NCI-H345 treated with DMSO at 0.1 percent for 48 hours (cell line): ENCODE results near the gene DAAM2.

ENCODE experiments used
- DNase-seq: peaks from one replicate; lab custom pipeline; 2025; ENCODE audit not compliant: unreplicated experiment; lab: John Stamatoyannopoulos, UW

DAAM2 gene

DNA sequence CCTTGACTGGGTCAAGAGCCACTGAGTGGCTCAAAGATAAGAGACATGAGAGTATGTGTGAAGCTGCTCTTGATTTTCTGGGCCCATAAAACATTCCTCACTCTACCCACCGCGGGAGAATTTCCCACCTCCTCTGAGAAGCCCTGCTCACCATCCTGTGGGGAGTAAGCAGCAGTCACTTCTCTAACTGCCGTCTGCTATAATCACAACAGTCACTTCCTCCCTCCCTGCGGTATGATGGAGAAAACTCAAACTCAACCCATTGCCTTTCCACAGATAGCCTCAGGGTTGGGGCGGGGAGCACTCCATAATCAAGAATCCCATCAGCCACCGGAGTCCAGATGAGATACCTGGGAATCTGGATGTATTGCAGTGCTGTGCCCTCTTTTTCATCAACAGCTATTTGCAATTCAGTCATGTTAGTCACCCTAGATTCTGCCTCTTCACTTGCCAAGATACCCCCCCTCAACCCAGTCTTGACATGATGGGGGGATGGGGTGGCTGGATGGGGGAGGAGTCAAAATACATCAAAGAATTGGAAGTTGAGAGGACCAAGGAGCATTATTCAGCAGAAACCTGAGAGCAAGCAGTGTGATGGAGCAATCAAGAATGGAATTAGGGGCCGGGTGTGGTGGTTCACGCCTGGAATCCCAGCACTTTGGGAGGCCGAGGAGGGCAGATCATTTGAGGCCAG is 137.0 kb downstream of the DAAM2 start:
- no peak for DNase-seq

DNA sequence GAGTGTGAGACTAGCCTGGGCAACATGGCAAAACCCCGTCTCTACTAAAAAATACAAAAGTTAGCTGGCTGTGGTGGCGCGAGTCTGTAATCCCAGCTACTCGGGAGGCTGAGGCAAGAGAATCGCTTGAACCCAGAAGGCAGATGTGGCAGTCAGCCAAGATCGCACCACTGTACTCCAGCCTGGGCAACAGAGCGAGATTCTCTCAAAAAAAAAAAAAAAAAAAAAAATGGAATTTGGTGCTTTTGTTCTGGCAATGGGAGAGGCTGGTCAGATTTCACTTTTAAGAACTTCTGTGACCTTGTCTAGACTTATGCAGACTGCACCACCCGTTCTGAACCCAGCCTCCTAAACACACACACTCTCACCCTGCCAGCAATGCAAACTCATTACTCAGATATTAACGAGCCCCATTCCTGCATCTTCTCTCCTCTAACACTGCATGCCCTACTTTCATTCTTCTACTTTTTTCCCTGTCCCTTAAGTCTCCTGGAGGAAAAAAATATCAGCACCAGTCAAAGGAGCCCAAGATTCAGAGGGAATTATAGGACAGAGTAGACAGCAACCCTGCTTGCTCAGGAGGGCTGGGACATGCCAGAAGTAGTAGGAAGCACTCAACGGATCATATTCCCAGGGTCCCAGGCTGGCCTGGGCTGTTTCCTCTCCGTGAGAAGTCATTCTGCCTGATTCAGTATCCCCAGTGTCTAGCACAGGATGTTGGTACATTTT is 137.7 kb downstream of the DAAM2 start:
- no peak for DNase-seq

DNA sequence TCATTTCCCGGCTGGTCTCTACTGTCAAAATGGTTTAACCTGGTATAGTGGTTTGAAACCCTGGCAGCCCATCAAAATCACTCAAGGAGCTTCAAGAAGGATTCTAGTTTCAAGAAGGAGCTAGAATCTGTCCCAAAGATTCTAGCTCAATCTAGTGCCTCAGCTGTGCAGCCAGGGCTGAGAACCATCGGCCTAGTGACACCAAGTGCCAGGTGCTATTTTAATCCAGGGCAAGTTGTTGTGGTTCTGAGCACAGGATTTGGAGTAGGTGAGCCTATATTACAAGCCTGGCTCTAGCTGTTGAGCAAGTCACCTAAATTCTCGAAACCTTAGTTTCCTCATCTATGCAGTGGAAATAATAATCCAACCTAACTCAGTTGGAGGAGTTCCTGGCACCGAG is 138.4 kb downstream of the DAAM2 start:
- no peak for DNase-seq

DNA sequence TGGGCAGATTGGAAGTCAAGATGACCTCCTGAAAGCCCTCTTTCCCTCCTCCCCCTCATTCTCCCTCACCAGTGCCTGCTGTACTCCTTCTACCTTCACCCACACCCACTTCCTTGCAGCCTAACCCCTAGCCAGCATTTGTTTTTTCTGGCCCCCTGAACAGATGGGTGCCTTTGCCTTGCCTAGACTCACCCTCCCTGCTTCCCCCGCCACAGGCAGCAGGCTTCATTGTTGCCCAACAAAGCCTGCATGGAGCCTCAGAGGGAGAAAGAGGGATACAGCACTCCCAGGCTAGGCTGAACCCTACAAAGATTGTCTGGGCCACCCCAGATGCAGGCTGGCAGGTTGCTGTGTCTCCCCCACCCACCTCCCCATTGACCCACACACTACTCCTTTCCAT is 139.4 kb downstream of the DAAM2 start:
- no peak for DNase-seq

DNA sequence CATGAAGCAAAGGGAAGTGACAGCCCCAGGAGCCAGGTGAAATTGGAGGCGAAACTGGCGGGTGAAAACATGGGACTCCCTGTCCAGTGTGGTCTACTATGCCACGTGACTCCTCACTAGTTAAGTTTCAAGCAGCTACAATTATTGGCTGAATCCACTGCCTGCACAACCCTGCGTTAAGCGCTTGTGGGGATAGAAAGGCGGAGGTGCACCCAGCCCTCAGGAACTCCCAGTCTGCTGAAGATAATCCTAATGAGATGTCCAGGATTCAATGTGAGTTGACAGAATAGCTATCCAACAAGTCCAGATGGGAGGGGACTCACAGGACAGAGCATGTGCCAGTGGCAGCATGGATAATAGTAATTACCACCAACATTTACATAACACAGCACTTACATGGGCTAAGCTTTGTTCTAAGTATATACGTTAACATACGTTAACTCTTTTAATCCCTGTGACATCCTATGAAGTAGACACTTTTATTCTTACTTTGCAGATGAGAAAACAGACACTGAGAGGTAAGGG is 140.3 kb downstream of the DAAM2 start:
- no peak for DNase-seq

DNA sequence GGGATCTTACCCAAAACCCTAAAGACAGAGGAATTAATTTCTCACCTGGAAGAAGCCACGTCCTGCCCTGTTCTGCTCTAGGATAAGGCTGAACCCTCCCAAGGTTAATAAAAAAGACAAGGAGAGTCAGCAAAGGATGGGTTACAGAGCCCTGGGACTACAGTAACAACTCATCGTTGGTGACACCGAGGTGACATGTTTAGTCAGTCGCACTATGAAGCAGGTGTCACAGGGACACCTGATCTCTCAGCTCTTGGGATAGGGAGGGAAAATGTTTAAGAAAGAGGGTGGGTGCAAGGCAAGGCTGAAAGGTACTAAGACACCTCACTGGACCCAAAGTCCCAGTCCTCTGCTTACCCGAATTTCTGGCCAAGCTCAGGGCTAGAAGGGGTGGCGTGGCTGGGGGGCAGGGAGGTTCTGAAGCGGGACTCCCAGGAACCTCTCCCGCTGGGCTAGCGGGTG is 141.5 kb downstream of the DAAM2 start:
- DNase-seq = no peak

DNA sequence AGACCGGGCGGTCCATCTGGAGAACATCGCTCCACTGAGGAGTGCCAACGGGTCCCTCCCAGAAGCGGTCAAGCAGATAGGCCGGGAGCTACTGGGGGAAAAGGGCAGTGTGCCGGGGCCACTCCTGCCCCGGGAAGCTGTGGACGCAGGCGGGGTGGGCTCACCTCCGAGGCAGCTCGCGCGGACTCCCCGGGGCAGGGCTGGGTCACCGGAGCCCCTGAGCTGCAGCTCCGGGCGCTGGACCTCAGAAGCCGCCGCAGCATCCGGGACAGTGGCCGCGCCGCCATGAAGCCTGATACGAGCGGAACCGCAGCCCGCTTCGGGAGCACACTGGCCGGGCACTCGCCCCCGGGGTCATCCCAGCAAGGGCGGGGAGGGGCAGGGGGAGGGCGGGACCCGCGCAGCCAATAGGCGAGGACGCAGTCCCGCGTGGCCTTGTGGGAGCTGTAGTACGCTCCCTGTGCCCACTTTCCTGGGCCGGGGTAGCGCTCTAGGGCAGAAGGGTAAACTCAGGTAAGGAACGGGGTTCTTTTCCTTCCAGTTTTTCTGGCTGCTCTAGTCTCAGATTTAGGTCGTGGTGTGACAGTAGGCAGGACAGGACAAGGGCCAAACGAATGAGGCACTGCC is 142.1 kb downstream of the DAAM2 start, which contains the start of gene MOCS1:
Gene MOCS1 (minus strand): TSS at position 332 of the 627 bp plus-strand sequence. CDS start 45 bp downstream, at position 287.
- DNase-seq = no peak

DNA sequence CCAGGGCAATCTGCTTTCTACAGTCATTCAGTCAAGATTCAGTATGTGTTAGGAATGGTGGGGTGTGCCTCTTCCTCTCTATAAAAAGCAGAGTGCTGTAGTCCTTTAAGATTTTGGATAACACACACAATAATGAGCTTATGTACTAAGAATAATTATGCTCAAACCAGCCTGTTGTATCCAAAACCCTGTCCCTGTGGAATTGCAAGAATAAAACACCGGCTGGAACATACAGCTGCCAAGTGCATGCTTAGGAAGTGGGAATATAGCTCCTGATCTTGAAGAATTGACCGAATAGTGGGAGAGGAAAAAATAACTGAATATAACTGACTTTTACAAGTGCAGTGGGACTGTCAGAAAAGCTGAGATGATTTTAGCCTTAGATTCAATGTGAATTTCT is 143.1 kb downstream of the DAAM2 start:
- no peak for DNase-seq

DNA sequence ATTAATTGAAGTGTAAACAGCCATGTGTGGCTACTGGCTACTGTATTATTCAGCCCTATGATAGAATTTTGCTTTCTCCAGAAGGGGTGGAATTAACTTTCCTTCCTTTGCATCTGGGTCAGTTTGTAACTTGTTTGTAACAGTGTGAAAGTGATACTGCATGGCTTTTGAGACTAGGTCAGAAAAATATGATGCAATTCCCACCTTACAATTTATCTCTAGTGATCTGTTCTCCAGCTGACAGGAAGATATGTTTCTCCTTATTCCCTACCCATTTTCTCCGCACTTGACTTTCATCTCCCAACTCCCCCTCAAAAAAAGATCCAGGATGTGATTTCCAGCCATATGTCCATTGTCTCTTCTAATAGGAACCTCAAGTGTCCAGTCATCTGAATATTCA is 144.7 kb downstream of the DAAM2 start:
- DNase-seq = no peak

DNA sequence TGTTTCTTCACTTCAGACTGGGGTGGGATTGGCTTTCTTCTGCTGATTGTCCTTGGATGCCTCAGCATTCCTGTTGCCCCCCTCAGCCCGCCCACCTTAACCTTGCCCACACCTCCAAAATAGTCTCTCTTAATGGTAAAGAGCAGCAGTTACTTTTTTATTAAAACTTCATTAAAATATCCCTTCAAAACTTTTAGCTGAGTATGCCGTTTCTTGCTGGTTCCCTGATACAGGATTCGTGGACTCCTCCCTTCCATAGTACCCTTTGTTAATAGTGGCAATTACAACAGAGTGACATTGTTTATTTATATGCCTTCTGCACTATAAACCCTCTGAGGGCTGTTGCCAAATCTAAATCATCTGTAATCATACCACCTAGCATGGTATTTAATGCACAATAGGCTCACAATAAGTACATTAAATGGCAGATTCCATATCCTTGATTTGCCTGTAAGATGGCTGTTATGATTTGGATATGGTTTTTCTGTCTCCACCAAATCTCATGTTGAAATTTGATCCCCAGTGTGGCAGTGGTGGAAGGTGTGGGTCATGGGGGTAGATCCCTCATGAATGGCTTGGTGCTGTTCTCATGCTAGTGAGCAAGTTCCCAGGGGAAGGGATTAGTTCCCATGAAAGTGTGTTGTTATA is 145.6 kb downstream of the DAAM2 start:
- DNase-seq = no peak

DNA sequence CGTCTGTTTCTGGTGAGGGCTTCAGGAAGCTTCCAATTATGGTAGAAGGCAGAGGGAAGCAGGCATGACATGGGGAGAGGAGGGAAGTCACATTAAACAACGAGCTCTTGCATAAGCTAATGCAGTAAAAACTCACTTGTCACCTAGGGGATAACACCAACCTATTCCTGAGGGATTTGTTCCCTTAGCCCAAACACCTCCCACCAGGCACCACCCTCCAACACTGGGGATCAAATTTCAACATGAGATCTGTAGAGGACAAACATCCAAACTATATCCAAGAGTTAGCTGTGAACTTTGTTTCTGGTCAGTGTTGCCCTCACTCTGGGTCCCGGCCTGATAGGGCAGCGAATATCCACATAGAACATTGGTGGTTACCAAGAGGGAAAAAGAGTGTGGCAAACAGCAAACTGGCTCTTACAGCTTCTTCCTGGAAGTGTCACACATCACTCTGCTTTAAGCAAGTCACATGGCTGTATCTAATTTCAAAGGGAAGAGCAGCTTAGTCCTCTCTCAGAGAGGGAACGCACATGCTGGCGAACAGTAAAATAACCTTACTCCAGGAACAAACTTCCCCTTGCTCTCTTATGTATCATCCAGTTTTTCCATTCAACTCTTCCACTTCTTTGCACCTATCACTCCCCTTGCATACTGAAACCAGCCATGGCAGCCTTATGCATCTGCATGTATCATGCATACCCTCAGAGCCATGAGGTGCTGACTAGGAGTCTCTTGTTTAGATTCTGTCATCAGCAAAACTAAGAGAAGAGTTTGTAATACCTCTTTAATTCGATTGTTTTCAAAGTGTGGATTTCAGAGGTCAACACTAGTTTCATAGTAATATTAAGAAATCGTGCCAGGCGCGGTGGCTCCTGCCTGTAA is 146.8 kb downstream of the DAAM2 start:
- DNase-seq = no peak

DNA sequence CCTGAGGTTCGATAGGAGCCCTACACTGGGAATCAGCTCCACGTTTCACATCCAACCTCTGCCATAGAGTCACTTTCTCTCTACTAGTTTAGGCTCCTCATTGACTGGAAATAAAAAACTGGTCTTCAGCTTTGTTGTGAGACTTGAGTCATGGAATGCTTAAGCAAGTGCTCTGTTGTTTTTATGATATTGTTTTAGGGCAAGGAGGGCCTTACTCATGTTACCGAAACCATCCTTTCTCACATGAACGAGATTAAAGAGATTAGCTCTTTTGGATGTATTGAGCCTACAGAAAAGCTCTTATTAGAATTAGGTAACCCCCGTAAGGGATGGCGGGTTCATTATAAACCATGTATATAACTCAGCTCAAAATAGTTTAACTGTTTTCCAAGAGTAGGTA is 149.0 kb downstream of the DAAM2 start:
- no peak for DNase-seq

DNA sequence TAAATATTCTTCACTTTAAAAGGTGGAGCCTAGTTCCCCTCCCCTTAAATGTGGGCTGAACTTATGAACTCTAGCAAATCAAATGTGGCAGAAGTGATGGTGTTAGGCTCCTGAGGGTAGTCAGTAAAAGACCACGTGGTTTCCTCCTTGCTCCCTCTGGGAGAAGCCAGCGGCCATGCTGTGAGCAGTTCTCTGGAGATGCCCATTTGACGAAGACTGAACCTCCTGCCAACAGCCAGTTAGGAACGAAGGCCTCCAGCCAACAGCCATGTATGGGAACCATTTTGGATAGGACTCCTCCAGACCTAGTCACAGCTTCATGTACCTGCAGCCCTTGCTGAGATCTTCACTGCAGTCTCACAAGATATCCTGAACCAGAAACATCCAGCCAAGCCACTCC is 149.6 kb downstream of the DAAM2 start:
- DNase-seq = no peak

DNA sequence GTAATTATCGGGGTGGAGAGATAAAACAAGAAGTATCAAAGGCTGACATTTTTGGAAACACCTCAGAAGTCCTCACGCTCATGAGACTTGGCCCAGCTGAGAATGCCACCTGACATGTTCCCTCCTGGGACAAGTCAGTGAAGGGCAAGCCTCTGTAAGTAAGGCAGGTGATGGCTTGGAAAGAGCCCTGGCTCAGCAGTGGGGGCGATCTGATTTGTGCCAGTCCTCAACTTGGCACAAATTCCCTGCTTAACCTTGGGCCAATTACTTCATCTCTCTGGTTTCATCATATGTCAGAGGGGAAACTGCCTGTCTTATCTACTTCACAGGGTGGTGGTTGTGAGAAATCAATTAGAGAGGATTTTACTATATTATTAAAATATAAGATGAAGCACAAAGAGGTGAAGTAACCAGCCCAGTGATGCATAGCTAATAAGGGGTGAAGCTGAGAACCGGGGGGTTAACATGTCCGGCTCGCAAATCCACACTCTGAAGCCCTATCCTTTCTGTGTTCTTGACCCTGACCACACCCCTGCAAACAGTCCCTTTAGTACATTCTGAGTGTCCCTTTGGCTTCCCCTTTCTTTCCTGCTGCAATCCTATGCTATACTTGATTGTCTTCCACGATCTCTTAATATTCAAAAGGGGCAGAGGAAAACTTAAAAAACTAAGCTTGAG is 150.9 kb downstream of the DAAM2 start:
- DNase-seq = no peak

DNA sequence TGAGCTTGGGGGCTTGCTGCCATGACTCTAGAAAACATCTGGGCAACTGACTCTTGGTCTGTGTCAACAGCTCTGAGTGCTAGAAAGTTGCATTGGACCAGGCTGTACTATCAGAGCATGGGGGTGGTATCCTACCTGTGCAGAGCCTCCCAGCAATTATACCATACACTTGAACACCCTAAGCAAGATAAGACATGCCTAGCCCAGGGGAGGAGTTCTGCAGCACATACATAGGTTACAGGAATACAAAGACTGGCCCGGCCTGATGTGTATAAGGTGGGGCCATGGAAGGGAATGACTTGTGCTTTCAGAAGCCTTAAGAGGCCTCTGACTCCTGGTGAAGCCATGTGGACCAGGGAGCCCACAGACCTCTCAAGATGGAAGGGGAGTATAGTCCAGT is 153.4 kb downstream of the DAAM2 start:
- no peak for DNase-seq

DNA sequence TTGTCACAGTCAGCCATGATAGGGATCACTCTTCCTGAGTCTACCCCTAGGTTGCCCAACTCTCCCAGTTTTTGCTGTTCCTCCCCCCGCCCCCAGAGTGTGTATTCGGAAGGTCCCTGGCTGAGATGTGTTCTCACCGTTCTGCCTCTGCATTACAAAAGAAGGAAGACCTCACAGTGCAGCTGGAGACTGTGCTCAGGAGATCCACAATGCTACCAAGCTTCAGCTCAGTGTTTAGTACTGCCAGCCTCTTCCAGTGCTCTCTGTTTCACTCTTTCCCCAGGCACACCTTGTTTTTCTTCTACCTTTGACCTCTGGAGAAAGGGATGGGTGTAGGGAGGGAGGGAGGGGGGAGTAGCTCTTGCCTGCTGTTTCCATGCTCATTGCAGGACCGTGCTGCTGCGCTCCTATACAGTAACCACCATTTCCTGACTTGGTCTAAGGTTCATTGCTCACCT is 155.5 kb downstream of the DAAM2 start:
- no peak for DNase-seq

DNA sequence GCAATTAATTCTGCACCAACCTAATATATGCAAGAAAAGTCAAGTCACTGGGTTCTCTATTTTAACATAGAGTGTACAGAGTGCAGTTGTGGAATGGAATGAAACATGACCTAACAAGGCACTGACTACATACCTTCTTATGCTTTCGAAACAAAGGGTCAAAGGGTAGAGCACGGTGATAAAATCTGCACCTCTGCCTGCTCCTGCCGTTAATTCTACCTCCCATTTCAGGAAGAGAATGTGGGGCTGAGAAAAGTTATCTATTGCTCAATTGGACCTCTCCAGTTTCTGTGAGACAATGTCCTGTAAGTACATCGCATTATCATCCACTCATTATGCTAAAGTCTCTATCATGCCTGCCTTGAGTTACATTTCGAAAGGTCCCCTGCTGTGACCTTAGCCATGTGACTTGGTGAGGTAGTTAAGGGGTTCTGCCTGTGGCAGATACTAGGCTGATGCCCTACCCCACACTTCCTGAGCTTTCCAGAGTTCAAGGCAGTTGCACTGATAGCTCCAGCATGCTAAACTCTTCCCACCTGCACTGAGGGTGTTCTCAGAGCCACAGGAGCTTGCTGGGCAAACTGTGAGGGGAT is 156.1 kb downstream of the DAAM2 start:
- no peak for DNase-seq

DNA sequence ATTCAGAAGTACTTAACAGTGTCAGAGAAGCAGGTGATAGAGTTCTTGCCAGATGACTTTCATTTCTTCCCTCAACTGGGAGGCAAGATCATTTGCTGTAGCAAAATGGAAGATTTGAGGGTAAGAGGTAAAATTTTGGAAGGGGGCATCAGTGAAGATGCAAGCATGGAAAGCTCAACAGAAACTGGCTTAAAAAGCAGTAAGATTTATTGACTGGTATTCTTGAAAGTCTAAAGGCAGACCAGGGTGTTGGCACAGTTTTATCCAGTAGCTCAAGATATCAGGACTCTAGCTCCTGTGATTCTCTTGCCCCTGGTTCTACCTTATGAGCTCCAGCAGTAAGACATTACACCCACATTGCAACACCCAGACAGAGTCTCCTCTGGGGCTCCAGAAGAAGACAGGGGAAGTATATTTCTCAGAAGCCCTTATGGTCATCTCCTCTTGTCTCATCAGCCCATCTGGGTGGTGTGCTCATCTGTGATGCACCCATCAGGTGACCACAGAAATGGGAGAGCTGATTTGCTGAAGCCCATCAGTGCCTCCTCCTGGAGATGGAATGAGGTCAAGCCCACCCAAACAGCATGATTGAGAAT is 158.0 kb downstream of the DAAM2 start:
- DNase-seq = no peak

DNA sequence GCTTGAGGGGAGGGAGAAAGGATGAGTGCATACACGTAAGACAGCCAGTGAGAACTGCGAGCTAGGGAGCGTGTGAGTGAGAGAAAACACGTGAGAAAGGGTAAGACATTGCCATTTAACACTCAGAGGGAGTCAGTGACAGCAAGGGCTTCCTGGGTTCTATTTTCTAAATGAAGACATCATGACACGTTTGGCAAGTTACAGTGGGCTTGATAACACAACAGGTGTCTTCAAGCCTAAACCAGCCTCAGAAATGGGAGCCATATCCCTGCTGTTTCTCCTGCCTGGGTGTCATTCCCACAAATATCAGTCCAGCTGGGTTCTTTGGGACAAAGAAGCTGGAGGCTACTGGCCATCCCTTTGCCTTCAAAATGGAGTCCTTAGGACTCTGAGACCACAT is 159.0 kb downstream of the DAAM2 start:
- DNase-seq = no peak
